GM18858 (cell line): ENCODE measurements around the gene NLRP14.

Experiments
- ATAC-seq: cut with Tn5 transposase; IDR thresholded peaks from one replicate; pipeline ENCODE4 v1.9.1; 2021; ENCODE audit not compliant: unreplicated experiment

Gene NLRP14

GRCh38 chr11:7020183-7020917, at the start of gene NLRP14, which contains the start of gene ZNF214:
NLRP14 (plus strand) TSS chr11:7020479; CDS start chr11:7038587, 18,108 bp downstream.
ZNF214 (minus strand) TSS chr11:7020346; CDS start chr11:7002835, 17,511 bp downstream.
- ATAC-seq: no peak

- no peak for ATAC-seq
Measured at GRCh38 chr11:6979365-6979764, 40.9 kb upstream of the NLRP14 start.

- ATAC-seq: no peak
Measured at GRCh38 chr11:6986487-6986886, 33.8 kb upstream of the NLRP14 start.

GRCh38 chr11:6988506-6988905, 31.8 kb upstream of the NLRP14 start:
- ATAC-seq: no peak

- no peak for ATAC-seq
Measured at GRCh38 chr11:6991227-6991626, 29.1 kb upstream of the NLRP14 start.

- ATAC-seq: no peak
Measured at GRCh38 chr11:6992026-6992425, 28.3 kb upstream of the NLRP14 start.

- ATAC-seq: no peak
Measured at GRCh38 chr11:6992457-6993417, 27.5 kb upstream of the NLRP14 start.

GRCh38 chr11:6995703-6996102, 24.6 kb upstream of the NLRP14 start:
- ATAC-seq: no peak

GRCh38 chr11:7004482-7004881, 15.8 kb upstream of the NLRP14 start:
- ATAC-seq: no peak

- no peak for ATAC-seq
Measured at GRCh38 chr11:7014118-7014517, 6.2 kb upstream of the NLRP14 start.

GRCh38 chr11:7016011-7016410, 4.3 kb upstream of the NLRP14 start:
- ATAC-seq: no peak

- ATAC-seq: no peak
Measured at GRCh38 chr11:7019500-7020182, 638 bp upstream of the NLRP14 start.

GRCh38 chr11:7021318-7021717, 1.0 kb downstream of the NLRP14 start:
- no peak for ATAC-seq

GRCh38 chr11:7028141-7028540, 7.9 kb downstream of the NLRP14 start:
- ATAC-seq: no peak

GRCh38 chr11:7030836-7031235, 10.6 kb downstream of the NLRP14 start:
- ATAC-seq: no peak

GRCh38 chr11:7031471-7031871, 11.2 kb downstream of the NLRP14 start:
- ATAC-seq: no peak

- ATAC-seq: no peak
Measured at GRCh38 chr11:7032692-7033091, 12.4 kb downstream of the NLRP14 start.

GRCh38 chr11:7034019-7034418, 13.7 kb downstream of the NLRP14 start:
- ATAC-seq: no peak

- ATAC-seq: no peak
Measured at GRCh38 chr11:7046474-7047175, 26.3 kb downstream of the NLRP14 start.

- ATAC-seq: no peak
Measured at GRCh38 chr11:7050191-7050590, 29.9 kb downstream of the NLRP14 start.
